GM19438 (cell line): ENCODE data around the gene RNU7-1.

Source experiments
- ATAC-seq: cut with Tn5 transposase; IDR thresholded peaks from one replicate; pipeline ENCODE4 v1.9.1; 2021; ENCODE audit warnings: low read depth; ENCODE audit not compliant: unreplicated experiment

Gene RNU7-1

GRCh38 chr12:6952121-6952862 is 8.7 kb downstream of the RNU7-1 start:
- no peak for ATAC-seq

DNA sequence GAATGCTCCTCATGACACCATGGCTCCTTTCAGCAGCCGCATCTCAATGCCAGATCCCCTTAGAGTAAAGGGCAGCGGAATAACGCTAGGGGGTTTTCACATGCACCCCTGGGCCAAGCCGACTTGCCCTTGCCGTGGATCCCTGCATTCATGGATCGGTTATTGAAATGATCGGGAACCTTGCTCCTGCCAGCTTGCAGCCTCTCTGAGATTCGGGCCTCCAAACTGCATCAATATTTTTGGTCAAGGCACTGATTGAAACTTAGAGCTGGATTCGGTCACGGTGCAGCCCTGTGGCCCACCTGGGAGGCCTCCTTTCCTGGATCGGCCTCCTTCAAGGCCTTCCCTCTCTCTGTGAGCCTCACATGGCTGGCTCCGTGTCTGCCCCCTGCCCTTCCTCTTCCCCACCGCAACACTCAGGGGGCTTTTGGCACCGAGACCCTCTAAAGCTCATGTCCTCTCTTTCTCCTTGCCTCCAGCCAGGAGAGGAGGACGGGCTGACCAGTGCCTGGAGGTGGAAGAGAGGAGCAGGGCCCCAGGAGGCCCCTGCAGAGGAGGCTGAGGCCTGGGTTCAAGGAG is 9.3 kb downstream of the RNU7-1 start:
- ATAC-seq, result no peak

GRCh38 chr12:6953442-6954315 is 10.1 kb downstream of the RNU7-1 start:
- ATAC-seq, result peak; percentile 47

DNA sequence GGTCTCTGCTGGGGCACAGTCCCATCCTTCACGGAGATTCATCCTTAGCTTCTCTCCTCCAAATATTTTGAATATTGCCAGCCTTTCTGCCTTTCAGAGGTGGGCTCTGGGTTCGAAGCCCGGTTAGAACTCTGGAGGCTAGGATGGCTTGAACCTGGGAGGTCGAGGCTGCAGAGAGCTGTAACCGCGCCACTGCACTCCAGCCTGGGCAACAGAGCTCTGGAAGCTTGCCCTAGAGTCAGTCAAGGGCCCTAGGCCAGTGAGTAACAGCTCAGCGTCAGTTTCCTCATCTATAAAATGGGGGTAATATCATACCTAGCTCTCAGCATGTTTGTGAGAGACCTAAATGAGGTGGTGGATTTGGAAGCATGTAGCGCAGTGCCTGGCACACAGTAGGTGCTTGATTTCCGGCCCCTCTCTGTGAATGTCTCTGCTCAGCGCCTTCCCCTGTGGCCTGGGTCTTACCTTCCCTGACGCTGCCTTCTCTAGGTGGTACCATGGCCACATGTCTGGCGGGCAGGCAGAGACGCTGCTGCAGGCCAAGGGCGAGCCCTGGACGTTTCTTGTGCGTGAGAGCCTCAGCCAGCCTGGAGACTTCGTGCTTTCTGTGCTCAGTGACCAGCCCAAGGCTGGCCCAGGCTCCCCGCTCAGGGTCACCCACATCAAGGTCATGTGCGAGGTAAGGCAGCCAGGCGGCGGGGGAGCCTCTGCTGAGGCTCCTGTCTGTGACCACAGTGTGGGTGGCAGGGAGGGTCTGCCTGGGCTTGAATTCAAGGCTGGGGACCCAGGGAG is 10.9 kb downstream of the RNU7-1 start:
- no peak for ATAC-seq

DNA sequence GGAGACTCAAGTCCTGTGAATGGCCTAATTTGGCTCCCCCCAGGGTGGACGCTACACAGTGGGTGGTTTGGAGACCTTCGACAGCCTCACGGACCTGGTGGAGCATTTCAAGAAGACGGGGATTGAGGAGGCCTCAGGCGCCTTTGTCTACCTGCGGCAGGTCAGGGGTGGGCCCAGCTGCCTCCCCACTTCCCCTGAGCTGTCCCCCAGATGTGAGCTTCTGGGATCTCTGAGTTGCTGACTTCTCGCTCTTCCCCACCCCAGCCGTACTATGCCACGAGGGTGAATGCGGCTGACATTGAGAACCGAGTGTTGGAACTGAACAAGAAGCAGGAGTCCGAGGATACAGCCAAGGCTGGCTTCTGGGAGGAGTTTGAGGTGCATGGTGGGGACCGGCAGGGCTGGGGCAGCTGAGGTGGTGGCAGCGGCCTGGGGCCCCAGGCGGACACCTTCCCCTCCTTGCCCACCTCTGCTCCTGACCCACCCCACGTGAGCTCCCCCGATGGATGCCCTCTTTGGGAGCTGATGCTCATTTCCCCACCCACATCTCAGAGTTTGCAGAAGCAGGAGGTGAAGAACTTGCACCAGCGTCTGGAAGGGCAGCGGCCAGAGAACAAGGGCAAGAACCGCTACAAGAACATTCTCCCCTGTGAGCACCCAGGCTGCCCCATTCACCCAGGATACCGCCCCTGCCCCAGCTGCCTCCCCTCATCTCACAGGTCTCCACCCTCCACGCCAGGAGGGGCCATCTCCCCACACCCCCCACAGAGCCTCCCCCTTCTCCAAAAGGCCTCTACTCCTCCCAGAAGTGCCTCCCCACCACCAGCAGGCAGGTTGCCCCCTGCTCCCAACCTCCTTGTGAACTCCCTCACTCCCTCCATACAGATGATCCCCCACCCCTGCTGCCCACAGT is 11.7 kb downstream of the RNU7-1 start:
- ATAC-seq, result no peak

DNA sequence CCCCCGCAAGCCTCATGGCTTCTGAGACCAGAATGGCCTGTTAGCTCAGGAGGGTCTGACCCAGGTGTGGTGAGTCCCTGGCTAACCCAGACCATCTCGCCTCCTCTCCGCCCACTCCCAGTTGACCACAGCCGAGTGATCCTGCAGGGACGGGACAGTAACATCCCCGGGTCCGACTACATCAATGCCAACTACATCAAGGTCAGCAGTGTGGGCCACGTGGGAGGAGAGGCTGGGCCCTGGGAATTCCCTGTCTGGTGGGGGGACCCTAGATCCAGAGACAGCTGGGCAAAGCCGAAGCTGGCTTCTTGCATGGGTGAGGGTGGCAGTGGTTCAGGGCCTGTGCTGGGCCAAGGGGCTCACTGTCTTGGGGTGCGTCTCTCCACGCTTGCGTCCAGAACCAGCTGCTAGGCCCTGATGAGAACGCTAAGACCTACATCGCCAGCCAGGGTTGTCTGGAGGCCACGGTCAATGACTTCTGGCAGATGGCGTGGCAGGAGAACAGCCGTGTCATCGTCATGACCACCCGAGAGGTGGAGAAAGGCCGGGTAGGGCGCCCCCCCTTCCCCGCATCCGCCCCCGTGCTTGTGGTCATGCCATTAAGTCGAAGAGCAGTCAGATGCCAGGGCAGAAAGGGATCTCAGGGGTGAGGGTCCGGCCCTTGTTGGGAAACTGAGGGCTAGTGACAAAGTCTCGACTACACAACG is 12.6 kb downstream of the RNU7-1 start:
- no peak for ATAC-seq

DNA sequence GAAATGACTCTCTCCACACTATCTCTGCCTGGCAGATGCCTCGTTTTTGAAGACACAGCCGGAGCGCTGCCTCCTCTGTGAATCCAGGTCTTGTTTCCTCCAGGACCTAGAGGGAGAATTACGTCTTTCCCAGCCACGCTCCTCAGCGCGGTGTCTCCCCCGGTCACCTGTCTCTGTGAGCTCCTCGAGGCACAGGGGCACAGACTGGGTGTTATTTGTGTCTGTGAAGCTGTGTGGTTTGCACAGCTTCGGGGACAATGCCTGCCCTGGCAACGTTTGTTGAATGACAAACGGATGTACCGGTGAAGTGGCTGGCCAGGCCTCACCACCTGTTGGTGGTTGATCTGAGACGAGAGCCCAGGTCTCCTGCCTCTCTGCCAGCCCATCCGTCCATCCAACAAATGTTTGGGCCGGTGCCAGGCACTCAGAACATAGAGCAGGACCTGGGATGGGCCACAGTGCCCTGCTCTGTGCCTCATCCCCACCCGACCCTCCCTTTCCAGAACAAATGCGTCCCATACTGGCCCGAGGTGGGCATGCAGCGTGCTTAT is 13.6 kb downstream of the RNU7-1 start:
- no peak for ATAC-seq

DNA sequence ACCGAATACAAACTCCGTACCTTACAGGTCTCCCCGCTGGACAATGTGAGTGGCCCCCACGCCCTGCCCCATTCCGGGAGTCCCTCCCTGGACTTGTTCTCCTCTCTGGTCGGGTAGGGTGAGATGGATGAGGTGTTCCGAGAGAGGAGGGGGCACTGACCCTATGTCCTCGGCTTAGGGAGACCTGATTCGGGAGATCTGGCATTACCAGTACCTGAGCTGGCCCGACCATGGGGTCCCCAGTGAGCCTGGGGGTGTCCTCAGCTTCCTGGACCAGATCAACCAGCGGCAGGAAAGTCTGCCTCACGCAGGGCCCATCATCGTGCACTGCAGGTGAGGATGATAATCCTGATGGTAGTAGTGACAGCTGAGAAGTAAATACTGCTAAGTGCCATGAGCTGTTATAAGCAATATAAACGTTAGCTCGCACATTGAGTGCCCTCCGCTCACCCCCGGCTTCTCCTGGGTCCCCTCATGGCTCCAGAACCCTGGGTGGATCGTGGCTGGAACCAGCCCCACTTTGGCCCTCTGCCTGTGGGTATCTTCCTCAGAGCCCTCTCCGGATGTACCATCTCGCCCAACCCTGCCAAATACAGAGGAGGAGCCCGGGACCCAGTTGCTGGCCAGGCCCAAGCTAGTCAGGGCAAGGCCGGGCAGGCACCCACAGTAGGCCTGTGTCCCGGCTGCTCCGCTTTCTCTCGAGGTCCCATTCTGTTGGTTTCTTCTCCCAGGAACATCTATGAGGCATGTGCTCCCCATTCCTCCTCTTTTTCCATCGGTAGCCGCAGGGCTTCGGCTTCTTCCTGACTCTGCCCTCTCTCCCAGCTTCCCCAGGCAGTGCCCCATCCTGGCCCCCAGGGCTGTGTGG is 14.4 kb downstream of the RNU7-1 start:
- no peak for ATAC-seq

DNA sequence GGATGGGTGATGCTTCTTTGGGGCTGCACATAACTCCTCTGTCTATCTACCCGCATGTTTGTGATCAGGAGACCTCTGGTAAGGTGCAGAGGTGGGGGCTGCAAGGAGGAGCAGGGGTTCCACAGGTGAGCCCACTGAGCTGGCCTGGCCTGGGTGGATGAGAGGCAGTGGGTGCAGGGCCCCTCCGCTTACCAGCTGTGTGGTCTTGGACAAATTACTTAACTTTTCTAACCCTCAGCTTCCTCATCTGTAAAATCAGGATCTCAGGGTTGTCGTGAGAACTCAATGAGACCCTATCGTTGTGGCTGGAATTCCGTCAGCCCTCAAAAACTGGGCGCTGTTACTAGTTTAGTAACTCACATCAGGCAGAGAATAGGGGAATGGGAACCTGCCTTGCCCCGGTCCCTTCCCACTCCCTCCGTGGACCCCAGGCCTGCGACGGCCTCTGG is 15.0 kb downstream of the RNU7-1 start:
- ATAC-seq, result no peak

GRCh38 chr12:6959058-6959804 is 15.6 kb downstream of the RNU7-1 start:
- ATAC-seq, result peak; percentile 43

DNA sequence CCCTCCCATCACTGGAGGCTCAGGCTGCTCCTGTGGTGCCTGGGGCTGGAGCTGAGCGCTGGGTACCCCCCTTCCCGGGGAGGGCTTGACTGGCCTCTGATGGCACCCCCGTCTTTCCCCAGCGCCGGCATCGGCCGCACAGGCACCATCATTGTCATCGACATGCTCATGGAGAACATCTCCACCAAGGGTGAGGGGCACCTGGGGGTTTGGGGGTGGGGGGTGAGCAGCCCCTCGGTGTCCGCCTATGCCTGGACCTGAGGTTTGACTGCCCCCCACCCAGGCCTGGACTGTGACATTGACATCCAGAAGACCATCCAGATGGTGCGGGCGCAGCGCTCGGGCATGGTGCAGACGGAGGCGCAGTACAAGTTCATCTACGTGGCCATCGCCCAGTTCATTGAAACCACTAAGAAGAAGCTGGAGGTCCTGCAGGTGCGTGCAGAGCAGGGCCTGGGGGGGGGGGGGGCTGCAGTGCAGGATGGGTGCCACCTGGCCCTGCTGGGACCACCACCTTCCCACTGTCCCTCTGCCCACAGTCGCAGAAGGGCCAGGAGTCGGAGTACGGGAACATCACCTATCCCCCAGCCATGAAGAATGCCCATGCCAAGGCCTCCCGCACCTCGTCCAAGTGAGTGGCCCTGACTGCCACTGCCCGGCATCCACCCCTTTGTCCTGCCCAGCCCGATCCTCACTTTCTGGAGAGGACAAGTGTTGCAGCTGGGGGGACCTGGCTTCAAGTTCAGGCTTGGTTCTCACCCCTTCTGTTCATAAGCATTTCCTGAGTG is 16.4 kb downstream of the RNU7-1 start:
- ATAC-seq, result no peak

GRCh38 chr12:6960593-6961277 is 17.1 kb downstream of the RNU7-1 start:
- no peak for ATAC-seq

DNA sequence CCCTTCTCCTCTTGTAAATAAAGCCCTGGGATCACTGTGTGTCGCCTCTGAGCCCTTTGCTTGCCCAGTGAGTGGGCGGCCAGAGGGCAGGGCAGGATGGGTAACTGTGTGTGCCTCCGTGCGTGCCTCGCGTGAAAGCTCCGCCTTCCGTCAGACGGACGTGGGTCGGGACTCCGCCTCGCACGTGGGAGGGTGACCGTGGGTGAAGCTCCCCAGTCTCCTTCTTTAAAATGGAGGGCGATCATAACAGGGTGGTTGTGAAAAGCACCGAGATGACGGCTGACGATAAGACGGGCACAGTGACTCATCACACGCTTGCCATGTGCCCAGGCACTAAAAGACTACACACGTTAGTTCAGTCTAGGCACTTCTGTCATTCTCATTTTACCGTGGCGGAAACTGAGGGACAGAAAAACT is 17.7 kb downstream of the RNU7-1 start:
- ATAC-seq, result no peak

- no peak for ATAC-seq
These were observed 18.2 kb downstream of the RNU7-1 start for GRCh38 chr12:6961695-6962284.

DNA sequence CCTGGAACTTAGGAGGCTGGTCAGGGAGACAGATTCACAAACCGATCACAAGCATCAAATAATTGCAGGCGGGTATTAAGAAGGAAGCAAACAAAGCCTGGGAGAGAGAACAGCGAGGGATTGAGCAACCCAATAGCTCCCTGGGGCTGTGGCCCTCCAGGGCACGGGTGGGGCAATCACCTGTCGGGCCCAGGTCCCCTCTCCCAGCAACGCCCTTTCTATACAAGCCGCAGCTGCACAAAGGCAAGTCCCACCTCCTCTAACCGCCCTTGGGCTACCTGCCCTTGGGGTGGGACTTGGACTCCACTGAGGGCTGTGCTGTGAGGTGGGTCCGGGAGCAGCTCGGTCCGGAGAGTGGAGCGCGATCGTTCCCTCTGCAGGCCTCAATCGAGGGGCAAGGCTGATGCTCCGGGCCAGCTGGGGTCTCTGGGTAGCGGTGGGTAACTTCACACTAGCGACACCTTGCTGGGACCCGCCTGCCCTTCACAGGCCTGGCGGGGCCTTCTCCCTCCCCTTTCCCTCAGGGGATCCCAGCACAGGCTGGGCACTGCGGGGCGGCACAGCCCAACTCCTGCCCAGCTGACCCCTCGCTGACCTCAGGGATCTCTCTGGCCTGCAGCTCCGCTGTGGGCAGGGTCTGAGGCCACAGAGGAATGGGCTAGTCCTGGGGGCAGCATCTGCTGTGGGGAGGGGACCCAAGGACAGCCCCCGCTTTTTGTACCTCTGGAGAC is 18.8 kb downstream of the RNU7-1 start:
- no peak for ATAC-seq
